ENCODE results near the gene NOS3. TPM values are rescaled to one million over a fixed set of nuclear protein-coding genes. Genes with fewer than 3 reads are reported as not detected.

Gene NOS3
- total and polyA plus RNA-seq, 2 experiments from 2014 or later: 2.6 to 6.1 TPM

DNA sequence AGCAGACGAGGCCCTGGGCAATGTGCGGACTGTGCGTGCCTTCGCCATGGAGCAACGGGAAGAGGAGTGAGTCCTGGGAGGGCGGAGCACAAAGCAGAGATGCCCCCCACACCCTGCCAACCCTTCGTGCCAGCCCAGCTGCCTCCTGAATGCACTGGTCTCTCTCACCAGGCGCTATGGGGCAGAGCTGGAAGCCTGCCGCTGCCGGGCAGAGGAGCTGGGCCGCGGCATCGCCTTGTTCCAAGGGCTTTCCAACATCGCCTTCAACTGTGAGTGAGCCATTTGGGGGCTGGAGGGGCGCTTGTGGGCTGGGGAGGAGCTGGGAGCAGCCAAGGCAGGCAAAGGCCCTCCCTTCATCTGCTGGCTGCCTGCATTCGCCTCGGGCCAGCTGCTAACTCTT is 45.1 kb downstream of the NOS3 start:
- H3K79me2 ChIP-seq (replicated peaks; ENCODE audit: insufficient read depth): no peaks in the 10 kb centered on the region
- TF ChIP-seq, protein P1, sequence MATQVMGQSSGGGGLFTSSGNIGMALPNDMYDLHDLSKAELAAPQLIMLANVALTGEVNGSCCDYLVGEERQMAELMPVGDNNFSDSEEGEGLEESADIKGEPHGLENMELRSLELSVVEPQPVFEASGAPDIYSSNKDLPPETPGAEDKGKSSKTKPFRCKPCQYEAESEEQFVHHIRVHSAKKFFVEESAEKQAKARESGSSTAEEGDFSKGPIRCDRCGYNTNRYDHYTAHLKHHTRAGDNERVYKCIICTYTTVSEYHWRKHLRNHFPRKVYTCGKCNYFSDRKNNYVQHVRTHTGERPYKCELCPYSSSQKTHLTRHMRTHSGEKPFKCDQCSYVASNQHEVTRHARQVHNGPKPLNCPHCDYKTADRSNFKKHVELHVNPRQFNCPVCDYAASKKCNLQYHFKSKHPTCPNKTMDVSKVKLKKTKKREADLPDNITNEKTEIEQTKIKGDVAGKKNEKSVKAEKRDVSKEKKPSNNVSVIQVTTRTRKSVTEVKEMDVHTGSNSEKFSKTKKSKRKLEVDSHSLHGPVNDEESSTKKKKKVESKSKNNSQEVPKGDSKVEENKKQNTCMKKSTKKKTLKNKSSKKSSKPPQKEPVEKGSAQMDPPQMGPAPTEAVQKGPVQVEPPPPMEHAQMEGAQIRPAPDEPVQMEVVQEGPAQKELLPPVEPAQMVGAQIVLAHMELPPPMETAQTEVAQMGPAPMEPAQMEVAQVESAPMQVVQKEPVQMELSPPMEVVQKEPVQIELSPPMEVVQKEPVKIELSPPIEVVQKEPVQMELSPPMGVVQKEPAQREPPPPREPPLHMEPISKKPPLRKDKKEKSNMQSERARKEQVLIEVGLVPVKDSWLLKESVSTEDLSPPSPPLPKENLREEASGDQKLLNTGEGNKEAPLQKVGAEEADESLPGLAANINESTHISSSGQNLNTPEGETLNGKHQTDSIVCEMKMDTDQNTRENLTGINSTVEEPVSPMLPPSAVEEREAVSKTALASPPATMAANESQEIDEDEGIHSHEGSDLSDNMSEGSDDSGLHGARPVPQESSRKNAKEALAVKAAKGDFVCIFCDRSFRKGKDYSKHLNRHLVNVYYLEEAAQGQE (IDR thresholded peaks at IDR 0.05; ENCODE audit: unreplicated experiment): no peak
- Mint-ChIP-seq H3K4me1 (peaks cover 2% of the 10 kb centered on the region; the same call in 1 of the 3 replicates), H3K27me3 (ENCODE audit: insufficient read depth, low read depth, poor library complexity) (peaks cover 15% of the 10 kb centered on the region), H3K9me3 (no peaks in the 10 kb centered on the region), H3K4me3 (no peak overlapping the region), H3K36me3 (ENCODE audit: low read depth) (0 out of 3 replicates have a peak, but pooled peaks cover 6% of the 10 kb centered on the region), H3K27ac (no peak overlapping the region)
- no peak overlapping the region for H3K4me2 ChIP-seq
- no peaks in the 10 kb centered on the region for H3F3A ChIP-seq (replicated peaks; ENCODE audit: low read depth)
- no peaks in the 10 kb centered on the region for H3K27me3 ChIP-seq (ENCODE audit: insufficient read depth)
- H3K4me1 ChIP-seq (ENCODE audit: insufficient read depth): no peaks in the 10 kb centered on the region
- H3K4me3 ChIP-seq: no peak overlapping the region
- H3K36me3 ChIP-seq (ENCODE audit: insufficient read depth): no peaks in the 10 kb centered on the region
- no peak overlapping the region for H2AFZ ChIP-seq
- H3K9me2 ChIP-seq (ENCODE audit: insufficient read depth): no peaks in the 10 kb centered on the region
- H4K20me1 ChIP-seq (replicated peaks; ENCODE audit: insufficient read depth): no peaks in the 10 kb centered on the region; the same call in 1 of the 2 replicates
- H3K27ac ChIP-seq (ENCODE audit: low read depth): no peak overlapping the region
- no peak for DNase-seq (ENCODE audit: low spot score)
- ATAC-seq: no peak

DNA sequence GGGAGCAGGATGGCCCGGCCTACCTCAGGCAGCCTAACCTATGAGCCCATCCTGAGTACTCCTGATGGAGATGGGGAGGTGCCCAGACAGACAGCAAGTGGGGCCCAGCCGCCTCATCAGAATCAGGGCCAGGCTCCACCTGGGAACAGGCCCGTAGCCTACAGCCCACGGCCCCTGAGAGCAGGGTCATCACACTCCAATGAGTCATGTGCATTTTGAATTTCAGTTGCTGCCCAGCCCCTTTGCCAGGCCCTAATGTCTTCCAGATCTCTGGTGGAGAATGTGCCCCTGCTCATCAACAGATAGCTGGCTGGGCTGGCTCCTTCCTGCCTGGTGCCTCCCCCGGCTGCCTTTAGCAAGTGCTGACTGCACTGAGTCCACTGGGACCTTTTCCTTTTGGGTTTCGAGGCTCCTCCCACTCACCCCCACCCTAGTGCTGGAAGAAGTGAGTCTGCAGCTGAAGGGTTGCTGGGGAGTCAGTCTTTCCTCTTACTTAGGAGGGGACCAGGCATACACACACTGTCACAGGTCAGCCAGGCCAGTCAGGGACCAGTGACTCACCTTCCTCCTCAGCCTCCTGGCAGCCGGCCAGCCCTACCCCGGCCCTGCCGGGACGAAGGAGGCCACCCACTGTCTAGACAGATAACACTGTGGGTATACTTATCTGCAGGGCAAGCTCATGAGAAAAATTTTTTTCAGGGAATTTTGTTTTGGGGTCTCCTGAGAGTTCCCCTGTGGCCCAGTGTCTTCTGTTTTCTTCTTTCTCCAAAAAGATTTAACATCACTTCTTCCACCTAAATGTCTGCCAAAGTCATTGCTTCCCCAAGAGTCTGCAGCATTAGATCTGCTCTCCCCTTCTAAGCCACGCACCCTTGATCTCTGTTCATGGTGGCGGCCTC is 48.4 kb downstream of the NOS3 start:
- Histone ChIP-seq H3K9me2 (ENCODE audit: insufficient read depth) (no peaks in the 10 kb centered on the region), H3K4me2 (no peak overlapping the region), H4K20me1 (replicated peaks; ENCODE audit: insufficient read depth) (no peaks in the 10 kb centered on the region), H3K36me3 (ENCODE audit: insufficient read depth) (no peaks in the 10 kb centered on the region), H3K79me2 (replicated peaks; ENCODE audit: insufficient read depth) (no peaks in the 10 kb centered on the region), H3K27ac (ENCODE audit: low read depth) (no peak overlapping the region), H3F3A (replicated peaks; ENCODE audit: low read depth) (no peaks in the 10 kb centered on the region), H3K27me3 (ENCODE audit: insufficient read depth) (no peaks in the 10 kb centered on the region), H3K4me1 (ENCODE audit: insufficient read depth) (no peaks in the 10 kb centered on the region), H2AFZ (no peak overlapping the region), H3K4me3 (no peak overlapping the region)
- peaks cover 2% of the 10 kb centered on the region; the same call in 1 of the 3 replicates for H3K4me1 Mint-ChIP-seq
- H3K4me3 Mint-ChIP-seq: no peak overlapping the region
- peaks cover 6% of the 10 kb centered on the region; the same call in 1 of the 3 replicates for H3K36me3 Mint-ChIP-seq (ENCODE audit: low read depth)
- no peak overlapping the region for H3K27ac Mint-ChIP-seq
- no peak for DNase-seq (ENCODE audit: low spot score)
- H3K9me3 Mint-ChIP-seq: no peaks in the 10 kb centered on the region
- peaks cover 15% of the 10 kb centered on the region for H3K27me3 Mint-ChIP-seq (ENCODE audit: insufficient read depth, low read depth, poor library complexity)
- ATAC-seq: peak; percentile 24
- TF ChIP-seq, protein P2, sequence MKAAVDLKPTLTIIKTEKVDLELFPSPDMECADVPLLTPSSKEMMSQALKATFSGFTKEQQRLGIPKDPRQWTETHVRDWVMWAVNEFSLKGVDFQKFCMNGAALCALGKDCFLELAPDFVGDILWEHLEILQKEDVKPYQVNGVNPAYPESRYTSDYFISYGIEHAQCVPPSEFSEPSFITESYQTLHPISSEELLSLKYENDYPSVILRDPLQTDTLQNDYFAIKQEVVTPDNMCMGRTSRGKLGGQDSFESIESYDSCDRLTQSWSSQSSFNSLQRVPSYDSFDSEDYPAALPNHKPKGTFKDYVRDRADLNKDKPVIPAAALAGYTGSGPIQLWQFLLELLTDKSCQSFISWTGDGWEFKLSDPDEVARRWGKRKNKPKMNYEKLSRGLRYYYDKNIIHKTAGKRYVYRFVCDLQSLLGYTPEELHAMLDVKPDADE (IDR thresholded peaks at IDR 0.05): no peak
- TF ChIP-seq, protein P3, sequence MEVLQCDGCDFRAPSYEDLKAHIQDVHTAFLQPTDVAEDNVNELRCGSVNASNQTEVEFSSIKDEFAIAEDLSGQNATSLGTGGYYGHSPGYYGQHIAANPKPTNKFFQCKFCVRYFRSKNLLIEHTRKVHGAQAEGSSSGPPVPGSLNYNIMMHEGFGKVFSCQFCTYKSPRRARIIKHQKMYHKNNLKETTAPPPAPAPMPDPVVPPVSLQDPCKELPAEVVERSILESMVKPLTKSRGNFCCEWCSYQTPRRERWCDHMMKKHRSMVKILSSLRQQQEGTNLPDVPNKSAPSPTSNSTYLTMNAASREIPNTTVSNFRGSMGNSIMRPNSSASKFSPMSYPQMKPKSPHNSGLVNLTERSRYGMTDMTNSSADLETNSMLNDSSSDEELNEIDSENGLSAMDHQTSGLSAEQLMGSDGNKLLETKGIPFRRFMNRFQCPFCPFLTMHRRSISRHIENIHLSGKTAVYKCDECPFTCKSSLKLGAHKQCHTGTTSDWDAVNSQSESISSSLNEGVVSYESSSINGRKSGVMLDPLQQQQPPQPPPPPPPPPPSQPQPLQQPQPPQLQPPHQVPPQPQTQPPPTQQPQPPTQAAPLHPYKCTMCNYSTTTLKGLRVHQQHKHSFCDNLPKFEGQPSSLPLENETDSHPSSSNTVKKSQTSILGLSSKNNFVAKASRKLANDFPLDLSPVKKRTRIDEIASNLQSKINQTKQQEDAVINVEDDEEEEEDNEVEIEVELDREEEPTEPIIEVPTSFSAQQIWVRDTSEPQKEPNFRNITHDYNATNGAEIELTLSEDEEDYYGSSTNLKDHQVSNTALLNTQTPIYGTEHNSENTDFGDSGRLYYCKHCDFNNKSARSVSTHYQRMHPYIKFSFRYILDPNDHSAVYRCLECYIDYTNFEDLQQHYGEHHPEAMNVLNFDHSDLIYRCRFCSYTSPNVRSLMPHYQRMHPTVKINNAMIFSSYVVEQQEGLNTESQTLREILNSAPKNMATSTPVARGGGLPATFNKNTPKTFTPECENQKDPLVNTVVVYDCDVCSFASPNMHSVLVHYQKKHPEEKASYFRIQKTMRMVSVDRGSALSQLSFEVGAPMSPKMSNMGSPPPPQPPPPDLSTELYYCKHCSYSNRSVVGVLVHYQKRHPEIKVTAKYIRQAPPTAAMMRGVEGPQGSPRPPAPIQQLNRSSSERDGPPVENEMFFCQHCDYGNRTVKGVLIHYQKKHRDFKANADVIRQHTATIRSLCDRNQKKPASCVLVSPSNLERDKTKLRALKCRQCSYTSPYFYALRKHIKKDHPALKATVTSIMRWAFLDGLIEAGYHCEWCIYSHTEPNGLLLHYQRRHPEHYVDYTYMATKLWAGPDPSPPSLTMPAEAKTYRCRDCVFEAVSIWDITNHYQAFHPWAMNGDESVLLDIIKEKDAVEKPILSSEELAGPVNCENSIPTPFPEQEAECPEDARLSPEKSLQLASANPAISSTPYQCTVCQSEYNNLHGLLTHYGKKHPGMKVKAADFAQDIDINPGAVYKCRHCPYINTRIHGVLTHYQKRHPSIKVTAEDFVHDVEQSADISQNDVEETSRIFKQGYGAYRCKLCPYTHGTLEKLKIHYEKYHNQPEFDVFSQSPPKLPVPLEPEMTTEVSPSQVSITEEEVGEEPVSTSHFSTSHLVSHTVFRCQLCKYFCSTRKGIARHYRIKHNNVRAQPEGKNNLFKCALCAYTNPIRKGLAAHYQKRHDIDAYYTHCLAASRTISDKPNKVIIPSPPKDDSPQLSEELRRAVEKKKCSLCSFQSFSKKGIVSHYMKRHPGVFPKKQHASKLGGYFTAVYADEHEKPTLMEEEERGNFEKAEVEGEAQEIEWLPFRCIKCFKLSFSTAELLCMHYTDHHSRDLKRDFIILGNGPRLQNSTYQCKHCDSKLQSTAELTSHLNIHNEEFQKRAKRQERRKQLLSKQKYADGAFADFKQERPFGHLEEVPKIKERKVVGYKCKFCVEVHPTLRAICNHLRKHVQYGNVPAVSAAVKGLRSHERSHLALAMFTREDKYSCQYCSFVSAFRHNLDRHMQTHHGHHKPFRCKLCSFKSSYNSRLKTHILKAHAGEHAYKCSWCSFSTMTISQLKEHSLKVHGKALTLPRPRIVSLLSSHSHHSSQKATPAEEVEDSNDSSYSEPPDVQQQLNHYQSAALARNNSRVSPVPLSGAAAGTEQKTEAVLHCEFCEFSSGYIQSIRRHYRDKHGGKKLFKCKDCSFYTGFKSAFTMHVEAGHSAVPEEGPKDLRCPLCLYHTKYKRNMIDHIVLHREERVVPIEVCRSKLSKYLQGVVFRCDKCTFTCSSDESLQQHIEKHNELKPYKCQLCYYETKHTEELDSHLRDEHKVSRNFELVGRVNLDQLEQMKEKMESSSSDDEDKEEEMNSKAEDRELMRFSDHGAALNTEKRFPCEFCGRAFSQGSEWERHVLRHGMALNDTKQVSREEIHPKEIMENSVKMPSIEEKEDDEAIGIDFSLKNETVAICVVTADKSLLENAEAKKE (CRISPR knock-in tag; IDR thresholded peaks at IDR 0.05): no peak
- TF ChIP-seq, protein P4, sequence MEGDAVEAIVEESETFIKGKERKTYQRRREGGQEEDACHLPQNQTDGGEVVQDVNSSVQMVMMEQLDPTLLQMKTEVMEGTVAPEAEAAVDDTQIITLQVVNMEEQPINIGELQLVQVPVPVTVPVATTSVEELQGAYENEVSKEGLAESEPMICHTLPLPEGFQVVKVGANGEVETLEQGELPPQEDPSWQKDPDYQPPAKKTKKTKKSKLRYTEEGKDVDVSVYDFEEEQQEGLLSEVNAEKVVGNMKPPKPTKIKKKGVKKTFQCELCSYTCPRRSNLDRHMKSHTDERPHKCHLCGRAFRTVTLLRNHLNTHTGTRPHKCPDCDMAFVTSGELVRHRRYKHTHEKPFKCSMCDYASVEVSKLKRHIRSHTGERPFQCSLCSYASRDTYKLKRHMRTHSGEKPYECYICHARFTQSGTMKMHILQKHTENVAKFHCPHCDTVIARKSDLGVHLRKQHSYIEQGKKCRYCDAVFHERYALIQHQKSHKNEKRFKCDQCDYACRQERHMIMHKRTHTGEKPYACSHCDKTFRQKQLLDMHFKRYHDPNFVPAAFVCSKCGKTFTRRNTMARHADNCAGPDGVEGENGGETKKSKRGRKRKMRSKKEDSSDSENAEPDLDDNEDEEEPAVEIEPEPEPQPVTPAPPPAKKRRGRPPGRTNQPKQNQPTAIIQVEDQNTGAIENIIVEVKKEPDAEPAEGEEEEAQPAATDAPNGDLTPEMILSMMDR (conservative IDR thresholded peaks at IDR 0.05; ENCODE audit: low read depth in 2 of 2): no peak
- no peak for TF ChIP-seq EZH2phosphoT487 (IDR thresholded peaks at IDR 0.05; ENCODE audit: unreplicated experiment)
- no peak for TF ChIP-seq EZH2 (IDR thresholded peaks at IDR 0.05; ENCODE audit: low read depth, unreplicated experiment)

All from GM23338 (cell line).